Kidney (tissue), 14 donors: Measurements from ENCODE around the gene ATAT1. TPM values are rescaled to one million over a fixed set of nuclear protein-coding genes. Genes with fewer than 3 reads are reported as not detected.

Experiments used
- DNase-seq, 5 donors: peaks; one replicate each; pipeline ENCODE4 v3.0.0-alpha.2; 2013 to 2020
- FAIRE-seq: peaks from 2 replicates; lab custom pipeline; 2012; peaks lifted over from hg19 to GRCh38; lab: Jason Lieb, UNC
- H3K27ac ChIP-seq, 2 donors: one replicate each; pipeline ENCODE4 v1.7.0; 2013; ENCODE audit warnings: low read depth in 2 of 2, low read length in 2 of 2, inconsistent platforms in 1 of 2
- H3K27me3 ChIP-seq: one replicate; pipeline ENCODE4 v1.7.1; 2013; ENCODE audit warnings: low read length, inconsistent platforms; ENCODE audit not compliant: control insufficient read depth, insufficient read depth
- H3K36me3 ChIP-seq, 3 donors: one replicate each; pipeline versions ENCODE4 v1.7.0 to v1.7.1; 2013; ENCODE audit warnings: low read length in 3 of 3, control low read depth in 1 of 3, inconsistent platforms in 1 of 3; ENCODE audit not compliant: insufficient read depth in 3 of 3, control insufficient read depth in 2 of 3
- H3K4me1 ChIP-seq, 3 donors: one replicate each; pipeline versions ENCODE4 v1.7.0 to v1.7.1; 2013; ENCODE audit warnings: low read length in 3 of 3, inconsistent platforms in 1 of 3, low read depth in 1 of 3; ENCODE audit not compliant: control insufficient read depth in 2 of 3, insufficient read depth in 2 of 3
- H3K4me3 ChIP-seq, 3 donors: one replicate each; pipeline versions ENCODE4 v1.7.0 to v1.8.1; 2013; ENCODE audit warnings: low read length in 3 of 3, control low read depth in 1 of 3, inconsistent platforms in 1 of 3
- H3K9ac ChIP-seq, 3 donors: one replicate each; pipeline versions ENCODE4 v1.7.0 to v1.7.1; 2013; ENCODE audit warnings: low read length in 3 of 3, control low read depth in 1 of 3, inconsistent platforms in 1 of 3
- H3K9me3 ChIP-seq, 3 donors: one replicate each; pipeline versions ENCODE4 v1.7.0 to v1.7.1; 2013; ENCODE audit warnings: low read length in 3 of 3, control low read depth in 1 of 3, inconsistent platforms in 1 of 3; ENCODE audit not compliant: control insufficient read depth in 2 of 3, insufficient read depth in 1 of 3
- CTCF ChIP-seq: IDR thresholded peaks from 3 replicates; pipeline ENCODE4 v1.5.1; 2012; ENCODE audit warnings: mild to moderate bottlenecking, moderate library complexity, borderline replicate concordance; ENCODE audit not compliant: insufficient read depth; ENCODE audit errors: extremely low read depth
- intact Hi-C: fragments of 100-400 bp; cut with DNase I; formaldehyde crosslinking; loops from one replicate; pipeline ENCODE4 v1.11.1; 2022
- polyA plus RNA-seq: library from polyadenylated mRNA; stranded (reverse); fragments of 350-450 nt; fragmentation: Illumina TruSeq; extraction: RNeasy Lipid Tissue Mini Kit (QIAGEN cat#74804); gene quantifications from one replicate; pipeline ENCODE4 v1.2.3, GENCODE V29; 2014; ENCODE audit warnings: low read depth, low replicate concordance; ENCODE audit not compliant: insufficient read depth
- total RNA-seq: library from RNA; stranded (reverse); fragmentation: NEBNext Ultra II Directional; extraction: Animal tissue kit (Norgen Biotek cat#: 25700); gene quantifications from one replicate; pipeline ENCODE4 v1.2.1, GENCODE V29; 2021
- donor health status: control.
- donor health status: control.
- donor health status: control.
- donor health status: control.
- donor health status: control.
- donor health status: DM: yes; HTN: yes; CAD: no.
- donor health status: Normal renal cell carcinoma (clear cell type).

Gene ATAT1
- total and polyA plus RNA-seq, 2 donors from 2014 or later: 10.4 to 12.4 TPM

- Histone ChIP-seq H3K36me3 (no peaks in the 10 kb centered on the region), H3K9me3 (no peaks in the 10 kb centered on the region), H3K27ac (peak overlapping the region; percentile 79 to 98), H3K4me3 (peak overlapping the region; percentile 41 to 77 (median 67)), H3K27me3 (no peaks in the 10 kb centered on the region), H3K4me1 (peaks cover 0 to 19% (median 7%) of the 10 kb centered on the region in 3 donors), H3K9ac (peak overlapping the region; percentile 1 to 80 (median 10))
- intact Hi-C loops: loop anchor here (5.0 kb wide), 1 partner anchor 40 kb away; the partner anchor contains the start of gene TUBB
- DNase-seq (peak in 4 of 5 donors; percentile 42 to 94 (median 59)), FAIRE-seq (no peak)
- no peak for TF ChIP-seq CTCF
These were observed 55.8 kb downstream of the ATAT1 start for GRCh38 chr6:30682143-30683117.

- no peaks in the 10 kb centered on the region for H3K27me3 ChIP-seq
- peak overlapping the region; percentile 5 to 77 (median 67) for H3K4me3 ChIP-seq
- FAIRE-seq (no peak), DNase-seq (peak in 1 of 5 donors; percentile 61)
- no peaks in the 10 kb centered on the region for H3K36me3 ChIP-seq
- H3K9ac ChIP-seq: peak overlapping the region in 2 of 3 donors; percentile 1 to 80
- H3K27ac ChIP-seq: peak overlapping the region; percentile 79 to 98
- intact Hi-C loops: loop anchor here (5.0 kb wide), 1 partner anchor 39 kb away; the partner anchor contains the start of gene TUBB
- H3K4me1 ChIP-seq: peaks cover 0 to 25% (median 11%) of the 10 kb centered on the region in 3 donors
- H3K9me3 ChIP-seq: no peaks in the 10 kb centered on the region
- no peak for TF ChIP-seq CTCF
These were observed 56.7 kb downstream of the ATAT1 start for GRCh38 chr6:30683183-30683979.

GRCh38 chr6:30683980-30684338 is 57.3 kb downstream of the ATAT1 start:
- no peak for TF ChIP-seq CTCF
- Histone ChIP-seq H3K4me1 (peaks cover 0 to 25% (median 11%) of the 10 kb centered on the region in 3 donors), H3K27me3 (no peaks in the 10 kb centered on the region), H3K9ac (peak overlapping the region in 1 of 3 donors; percentile 80), H3K9me3 (no peaks in the 10 kb centered on the region), H3K27ac (peak overlapping the region; percentile 79 to 98), H3K36me3 (no peaks in the 10 kb centered on the region), H3K4me3 (peak overlapping the region; percentile 40 to 77 (median 67))
- FAIRE-seq (no peak), DNase-seq (peak in 1 of 5 donors; percentile 70)
- intact Hi-C loops: loop anchor here (5.0 kb wide), 1 partner anchor 38 kb away; the partner anchor contains the start of gene TUBB
